ENCODE measurements around the gene HINT3. TPM values are rescaled to one million over a fixed set of nuclear protein-coding genes. Genes with fewer than 3 reads are reported as not detected.

Gene HINT3
- total RNA-seq, 1 experiment from 2014 or later: 12.7 TPM

DNA sequence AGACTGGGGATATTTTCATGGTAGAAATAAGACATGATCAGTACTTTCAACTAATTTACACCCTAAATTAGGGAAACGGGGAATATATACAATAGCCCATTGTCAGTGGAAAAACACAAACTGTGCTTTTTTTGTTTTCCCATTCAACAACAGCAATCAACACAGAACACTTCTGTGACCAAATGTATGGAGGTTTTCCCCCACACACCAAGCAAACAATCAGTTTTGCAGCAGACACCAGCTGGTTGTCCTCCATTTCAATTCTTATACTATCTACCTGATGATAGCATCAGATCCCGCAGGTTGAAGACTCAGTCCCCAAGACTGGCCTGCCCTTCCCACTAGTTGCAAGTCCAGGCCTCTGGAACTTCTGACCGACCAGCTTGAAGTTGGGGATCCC is 4.5 kb downstream of the HINT3 start:
- RAD21 ChIA-PET (ENCODE audit: low non-redundant PET in 1 of 2, low total read pairs in 2 of 2, uncharacterized antibody in 2 of 2, unreplicated experiment in 2 of 2): no interaction called here
- Histone ChIP-seq H3K79me2 (ENCODE audit: insufficient read depth, low read length) (peaks cover 4% of the 10 kb centered on the region), H3K4me1 (ENCODE audit: control insufficient read depth in 1 of 2, insufficient read depth in 2 of 2, low read length in 2 of 2) (peaks cover 8 to 14% of the 10 kb centered on the region in 2 experiments; a peak in 3 of 4 replicates), H4K20me1 (ENCODE audit: insufficient read depth) (no peaks in the 10 kb centered on the region), H2AFZ (ENCODE audit: low read depth, low read length, poor library complexity, severe bottlenecking) (no peak overlapping the region), H3K27ac (ENCODE audit: low read depth, low read length) (no peak overlapping the region), H3K9ac (ENCODE audit: low read length) (no peak overlapping the region), H3K4me2 (ENCODE audit: low read length) (no peak overlapping the region), H3K36me3 (ENCODE audit: control insufficient read depth in 1 of 2, insufficient read depth in 2 of 2, low read length in 2 of 2) (no peaks in the 10 kb centered on the region), H3K4me3 (replicated peaks in 1 of 2; ENCODE audit: low read depth in 1 of 2, low read length in 2 of 2) (no peak overlapping the region), H3K9me3 (ENCODE audit: control insufficient read depth in 1 of 2, insufficient read depth in 1 of 2, low read depth in 1 of 2, low read length in 2 of 2) (no peaks in the 10 kb centered on the region), H3K9me2 (ENCODE audit: insufficient read depth) (no peaks in the 10 kb centered on the region), H3K27me3 (ENCODE audit: insufficient read depth, low read length) (no peaks in the 10 kb centered on the region)
- DNase-seq (ENCODE audit: low read depth, low spot score): no peak
- no TSS peak for BruUV-seq (replicated peaks)
- intact Hi-C loops (cut with micrococcal nuclease): no loop called here
- no peak for TF ChIP-seq EZH2phosphoT487 (IDR thresholded peaks at IDR 0.05; ENCODE audit: borderline replicate concordance)
- no peak for TF ChIP-seq ZFX (IDR thresholded peaks at IDR 0.05)
- TF ChIP-seq YY1 (IDR thresholded peaks at IDR 0.05; ENCODE audit: extremely low read depth, insufficient replicate concordance, low read depth, low read length): no peak
- no peak for TF ChIP-seq SRF (IDR thresholded peaks at IDR 0.05; ENCODE audit: low read depth)
- POLR2A ChIA-PET: no interaction called here
- CTCF ChIA-PET: no interaction called here
- ATAC-seq: no peak

DNA sequence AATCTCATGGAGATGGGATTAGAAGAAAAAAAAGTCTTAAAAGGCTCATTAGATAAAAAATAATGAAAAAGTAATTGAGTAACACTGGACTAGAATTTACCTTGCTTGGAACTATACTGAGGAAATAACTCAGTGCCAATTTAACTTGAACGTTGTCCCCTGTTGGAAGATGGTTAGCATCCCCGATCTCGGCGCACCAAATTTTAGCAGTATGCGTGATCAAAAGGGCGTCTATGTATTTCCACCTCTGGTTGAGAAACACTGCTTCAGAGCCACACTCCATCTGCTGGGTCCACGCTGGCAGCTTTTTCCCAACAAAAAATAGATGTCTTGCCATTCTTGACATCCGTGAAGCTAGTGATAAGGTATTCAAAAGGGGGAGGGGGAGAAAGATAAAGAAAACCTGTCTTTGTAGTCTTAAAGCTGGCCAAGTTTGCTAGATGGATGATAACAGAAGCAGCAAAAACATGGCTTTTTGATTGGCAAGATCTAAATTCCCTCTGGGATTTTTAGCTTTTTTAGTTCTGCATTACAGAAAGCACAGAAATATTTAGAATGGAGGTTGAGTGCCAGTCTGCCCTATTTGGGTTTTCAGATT is 6.4 kb downstream of the HINT3 start:
- H3K27ac ChIP-seq (ENCODE audit: low read depth, low read length): no peak overlapping the region
- ChIA-PET CTCF (no interaction called here), POLR2A (no interaction called here), RAD21 (ENCODE audit: low non-redundant PET in 1 of 2, low total read pairs in 2 of 2, uncharacterized antibody in 2 of 2, unreplicated experiment in 2 of 2) (no interaction called here)
- no peaks in the 10 kb centered on the region for H3K9me3 ChIP-seq (ENCODE audit: control insufficient read depth in 1 of 2, insufficient read depth in 1 of 2, low read depth in 1 of 2, low read length in 2 of 2)
- H3K4me2 ChIP-seq (ENCODE audit: low read length): no peak overlapping the region
- no peak overlapping the region for H3K9ac ChIP-seq (ENCODE audit: low read length)
- BruUV-seq (replicated peaks): no TSS peak
- H2AFZ ChIP-seq (ENCODE audit: low read depth, low read length, poor library complexity, severe bottlenecking): no peak overlapping the region
- peaks cover 2% of the 10 kb centered on the region in 2 experiments; a peak in 3 of 4 replicates for H3K4me1 ChIP-seq (ENCODE audit: control insufficient read depth in 1 of 2, insufficient read depth in 2 of 2, low read length in 2 of 2)
- H3K27me3 ChIP-seq (ENCODE audit: insufficient read depth, low read length): no peaks in the 10 kb centered on the region
- no peak for TF ChIP-seq YY1 (IDR thresholded peaks at IDR 0.05; ENCODE audit: extremely low read depth, insufficient replicate concordance, low read depth, low read length)
- TF ChIP-seq, protein P1, sequence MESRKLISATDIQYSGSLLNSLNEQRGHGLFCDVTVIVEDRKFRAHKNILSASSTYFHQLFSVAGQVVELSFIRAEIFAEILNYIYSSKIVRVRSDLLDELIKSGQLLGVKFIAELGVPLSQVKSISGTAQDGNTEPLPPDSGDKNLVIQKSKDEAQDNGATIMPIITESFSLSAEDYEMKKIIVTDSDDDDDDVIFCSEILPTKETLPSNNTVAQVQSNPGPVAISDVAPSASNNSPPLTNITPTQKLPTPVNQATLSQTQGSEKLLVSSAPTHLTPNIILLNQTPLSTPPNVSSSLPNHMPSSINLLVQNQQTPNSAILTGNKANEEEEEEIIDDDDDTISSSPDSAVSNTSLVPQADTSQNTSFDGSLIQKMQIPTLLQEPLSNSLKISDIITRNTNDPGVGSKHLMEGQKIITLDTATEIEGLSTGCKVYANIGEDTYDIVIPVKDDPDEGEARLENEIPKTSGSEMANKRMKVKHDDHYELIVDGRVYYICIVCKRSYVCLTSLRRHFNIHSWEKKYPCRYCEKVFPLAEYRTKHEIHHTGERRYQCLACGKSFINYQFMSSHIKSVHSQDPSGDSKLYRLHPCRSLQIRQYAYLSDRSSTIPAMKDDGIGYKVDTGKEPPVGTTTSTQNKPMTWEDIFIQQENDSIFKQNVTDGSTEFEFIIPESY (IDR thresholded peaks at IDR 0.05; ENCODE audit: extremely low read depth, insufficient replicate concordance, low read length): no peak
- H3K79me2 ChIP-seq (ENCODE audit: insufficient read depth, low read length): no peaks in the 10 kb centered on the region
- ATAC-seq (no peak), DNase-seq (ENCODE audit: low read depth, low spot score) (no peak)
- no peaks in the 10 kb centered on the region for H3K36me3 ChIP-seq (ENCODE audit: control insufficient read depth in 1 of 2, insufficient read depth in 2 of 2, low read length in 2 of 2)
- no peaks in the 10 kb centered on the region for H4K20me1 ChIP-seq (ENCODE audit: insufficient read depth)
- H3K4me3 ChIP-seq (replicated peaks in 1 of 2; ENCODE audit: low read depth in 1 of 2, low read length in 2 of 2): no peak overlapping the region
- H3K9me2 ChIP-seq (ENCODE audit: insufficient read depth): no peaks in the 10 kb centered on the region
- intact Hi-C loops (cut with micrococcal nuclease): no loop called here
